SW480 (cell line): Measurements from ENCODE around the gene C16orf95.
"Not testable (repeated sequence)": the region's sequence is repeated elsewhere in the genome, so short reads cannot be mapped to it uniquely, and the experiment has no call there.

Experiments used
- DNase-seq: peaks from one replicate; pipeline ENCODE4 v3.0.0-alpha.2; 2016; ENCODE audit warnings: low spot score

The C16orf95 gene, protein sequence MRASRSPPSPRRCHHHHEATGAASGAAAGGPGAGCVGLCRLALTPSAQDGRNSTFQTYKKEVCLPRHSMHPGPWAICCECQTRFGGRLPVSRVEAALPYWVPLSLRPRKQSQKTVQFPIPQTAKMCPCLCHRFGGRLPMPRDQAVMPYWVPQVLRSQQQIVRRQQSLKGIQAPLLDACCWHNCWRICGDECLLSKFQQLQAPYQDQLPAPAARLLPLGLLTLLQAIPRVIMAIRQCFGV

DNA sequence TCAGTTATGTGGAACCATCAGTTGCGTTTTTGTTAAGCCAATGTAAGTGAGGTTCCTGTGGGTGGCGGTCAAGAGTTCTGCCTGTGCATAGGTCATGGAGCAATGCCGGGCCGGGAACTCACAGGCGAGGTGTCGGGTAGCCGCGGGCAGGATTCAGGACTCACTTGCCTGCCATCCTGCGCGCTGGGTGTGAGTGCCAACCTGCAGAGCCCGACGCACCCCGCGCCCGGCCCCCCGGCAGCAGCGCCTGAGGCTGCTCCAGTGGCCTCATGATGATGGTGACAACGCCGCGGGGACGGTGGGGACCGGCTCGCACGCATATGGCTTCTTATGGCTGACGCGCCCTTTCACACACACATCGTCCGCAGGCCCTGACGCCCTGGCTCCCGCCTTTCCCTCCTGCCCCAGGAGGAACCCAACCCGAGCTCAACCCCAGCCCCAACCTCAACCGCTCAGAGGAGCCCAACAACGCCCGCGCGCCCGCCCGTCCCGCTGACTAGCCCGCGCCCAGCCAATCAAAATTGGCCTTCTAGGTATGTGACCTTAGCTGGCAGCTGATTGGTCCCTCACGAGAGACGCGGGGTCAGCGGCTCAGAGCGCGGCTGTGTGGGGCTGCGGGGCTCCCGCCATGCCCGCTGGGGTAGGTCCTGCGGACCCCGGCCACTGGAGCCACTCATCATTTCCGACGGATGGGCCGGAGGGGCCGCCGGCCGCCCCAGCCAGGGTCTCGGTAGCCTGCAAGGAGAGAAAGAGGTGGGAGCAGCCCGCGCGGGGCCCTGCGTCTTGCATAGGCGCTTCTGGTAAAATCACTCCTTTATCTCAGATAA lies at the start of gene C16orf95:
Gene C16orf95 (minus strand): TSS at position 470 of the 827 bp plus-strand sequence. CDS start 150 bp downstream, at position 320.
- DNase-seq = peak; percentile 92

DNA sequence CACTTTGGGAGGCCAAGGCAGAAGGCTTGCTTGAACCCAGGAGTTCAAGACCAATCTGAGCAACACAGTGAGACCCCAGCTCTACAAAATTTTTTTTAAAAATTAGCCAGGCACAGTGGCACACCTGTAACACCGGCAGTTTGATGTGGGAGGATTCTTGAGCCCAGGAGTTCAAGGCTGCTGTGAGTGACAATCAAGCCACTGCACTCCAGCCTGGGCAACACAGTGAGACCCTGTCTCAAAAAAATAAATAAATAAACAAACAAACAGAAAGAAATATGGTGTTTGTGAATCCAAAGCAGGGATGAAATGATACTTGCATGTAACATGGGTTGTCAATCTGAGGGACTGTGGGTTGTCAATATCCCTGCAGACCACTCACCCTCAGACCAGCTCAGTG lies 49.7 kb upstream of the C16orf95 start:
- DNase-seq = no peak

DNA sequence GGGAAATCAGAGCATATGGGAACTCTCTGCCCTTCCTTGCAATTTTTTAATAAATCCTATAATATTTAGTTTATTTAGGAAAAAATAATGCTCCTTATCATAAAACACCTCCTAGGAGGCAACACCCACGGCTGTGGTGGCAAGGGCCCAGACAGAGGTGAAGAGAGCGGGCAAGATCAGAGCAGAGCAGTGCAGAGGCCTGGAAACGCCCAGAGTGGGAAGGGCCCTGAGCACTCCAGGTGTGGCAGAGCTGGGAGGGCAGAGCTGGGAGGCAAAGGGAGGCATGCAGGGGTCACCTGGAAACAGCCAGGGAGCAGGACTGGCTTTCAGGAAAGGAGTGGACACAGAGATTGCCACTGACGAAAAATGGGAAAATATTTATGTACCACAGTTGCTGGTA lies 49.1 kb upstream of the C16orf95 start:
- DNase-seq = no peak

DNA sequence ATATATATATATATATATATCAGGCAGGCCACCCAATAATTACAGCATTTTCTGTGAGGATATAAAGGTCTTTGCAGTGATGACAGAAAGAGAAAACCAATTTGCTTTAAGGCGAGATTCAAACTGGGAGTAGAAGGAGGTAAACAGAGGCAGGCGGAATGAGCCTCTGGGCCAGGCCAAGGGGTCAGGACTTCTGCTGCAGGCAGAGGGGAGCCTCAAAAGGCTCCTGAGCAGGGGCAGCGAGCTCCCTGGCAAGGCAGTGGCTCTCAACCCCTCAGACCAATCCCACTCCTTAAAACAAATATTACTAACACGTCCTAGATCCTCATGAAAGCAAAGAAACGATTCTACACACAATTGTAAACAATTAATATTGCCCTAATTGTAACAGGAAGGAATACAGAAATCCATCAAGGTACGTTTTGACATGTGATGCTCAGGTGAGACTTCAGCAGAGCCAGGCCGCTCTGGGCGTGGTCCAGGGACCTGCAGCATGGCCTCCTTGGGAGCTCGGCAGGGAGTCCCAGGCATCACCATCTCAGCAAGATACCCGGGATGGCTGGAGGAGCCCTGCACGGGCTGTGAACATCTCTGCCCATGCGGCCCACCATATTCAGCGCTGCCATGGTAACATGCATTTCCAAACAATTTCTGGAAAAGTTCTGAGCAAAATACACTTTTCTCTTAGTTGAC lies 48.0 kb upstream of the C16orf95 start:
- DNase-seq = no peak

DNA sequence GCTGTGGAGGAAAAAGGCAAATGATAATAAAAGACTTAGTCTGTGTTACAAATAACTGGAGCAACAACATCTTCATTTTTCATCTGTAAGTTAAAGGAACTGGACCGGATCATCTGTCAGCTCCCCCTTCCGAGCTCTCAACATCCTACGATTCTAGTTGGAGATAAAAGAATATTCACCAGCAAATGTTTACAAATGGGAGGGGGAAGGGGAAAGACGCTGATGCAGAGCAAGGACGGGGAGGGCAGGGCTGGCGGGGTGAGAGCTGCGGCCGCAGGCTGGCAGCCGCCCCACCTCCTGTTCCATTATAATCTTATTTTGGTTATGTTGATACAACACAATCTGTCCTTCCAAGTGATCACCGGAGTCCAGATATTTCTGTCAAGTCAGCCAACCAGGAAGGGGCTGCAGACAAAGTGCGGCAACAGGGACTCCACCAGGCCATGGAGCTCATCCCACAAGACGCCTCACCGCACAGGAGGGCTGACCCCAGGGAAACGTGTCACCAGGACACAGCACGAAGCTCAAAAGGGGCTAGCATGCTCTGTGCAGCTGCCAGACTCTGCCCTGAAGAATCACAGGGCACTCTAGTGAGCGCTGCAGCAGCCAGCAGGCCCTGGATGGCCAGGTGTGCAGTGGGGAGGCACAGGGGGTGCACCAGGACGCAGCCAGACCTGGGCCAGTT lies 46.7 kb upstream of the C16orf95 start:
- no peak for DNase-seq

DNA sequence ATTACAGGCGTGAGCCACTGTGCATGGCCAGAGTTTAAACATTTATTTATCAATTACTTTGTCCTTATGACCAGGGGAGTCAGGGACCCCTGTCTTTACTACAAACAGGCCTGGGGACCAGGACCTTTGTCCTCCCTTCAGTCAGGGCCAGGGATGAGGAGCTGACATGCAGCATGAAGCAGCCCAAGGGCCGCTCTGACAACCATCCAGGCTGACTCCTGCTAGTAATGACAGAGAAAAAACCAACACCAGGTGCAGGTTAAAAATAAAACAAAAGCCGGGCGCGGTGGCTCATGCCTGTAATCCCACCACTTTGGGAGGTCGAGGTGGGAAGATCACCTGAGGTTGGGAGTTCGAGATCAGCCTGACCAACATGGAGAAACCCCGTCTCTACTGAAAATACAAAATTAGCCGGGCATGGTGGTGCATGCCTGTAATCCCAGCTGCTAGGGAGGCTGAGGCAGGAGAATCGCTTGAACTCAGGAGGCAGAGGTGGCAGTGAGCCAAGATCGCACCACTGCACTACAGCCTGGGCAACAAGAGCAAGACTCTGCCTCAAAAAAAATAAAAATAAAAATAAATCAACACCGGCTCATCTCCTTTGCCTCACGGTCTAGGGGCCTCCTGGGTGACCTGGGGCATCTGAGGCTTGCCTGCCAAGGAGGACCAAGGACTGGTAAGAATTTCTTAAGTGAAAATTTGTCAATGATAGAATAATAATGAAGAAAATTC lies 45.8 kb upstream of the C16orf95 start:
- not testable (repeated sequence) for DNase-seq

DNA sequence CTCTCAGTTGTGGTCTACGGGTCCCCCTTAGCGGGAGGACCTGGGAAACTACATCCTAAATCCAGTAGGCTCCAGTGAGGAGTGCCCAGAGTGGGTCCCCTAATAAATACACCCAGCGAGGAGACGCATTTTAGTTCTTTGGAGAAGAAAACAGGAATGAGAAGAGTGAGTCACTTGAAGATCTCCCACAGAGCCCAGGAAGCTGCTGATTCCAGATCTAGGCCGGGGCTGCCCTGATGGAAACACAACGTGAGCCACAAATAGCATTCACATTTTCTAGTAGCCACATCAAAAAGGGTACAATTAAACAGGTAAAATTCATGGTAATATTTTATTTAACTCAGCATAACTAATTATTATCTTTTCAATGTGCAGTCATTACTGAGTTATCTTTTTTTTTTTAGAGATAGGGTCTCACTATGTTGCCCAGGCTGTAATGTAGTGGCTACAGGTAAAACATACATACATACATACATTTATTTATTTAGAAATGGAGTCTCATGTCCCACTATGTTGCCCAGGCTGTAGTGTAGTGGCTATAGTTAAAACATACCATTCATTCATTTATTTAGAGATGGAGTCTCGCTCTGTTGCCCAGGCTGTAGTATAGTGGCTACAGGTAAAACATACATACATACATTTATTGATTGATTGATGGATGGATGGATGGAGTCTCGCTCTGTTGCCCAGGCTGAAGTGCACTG lies 44.9 kb upstream of the C16orf95 start:
- DNase-seq = no peak

DNA sequence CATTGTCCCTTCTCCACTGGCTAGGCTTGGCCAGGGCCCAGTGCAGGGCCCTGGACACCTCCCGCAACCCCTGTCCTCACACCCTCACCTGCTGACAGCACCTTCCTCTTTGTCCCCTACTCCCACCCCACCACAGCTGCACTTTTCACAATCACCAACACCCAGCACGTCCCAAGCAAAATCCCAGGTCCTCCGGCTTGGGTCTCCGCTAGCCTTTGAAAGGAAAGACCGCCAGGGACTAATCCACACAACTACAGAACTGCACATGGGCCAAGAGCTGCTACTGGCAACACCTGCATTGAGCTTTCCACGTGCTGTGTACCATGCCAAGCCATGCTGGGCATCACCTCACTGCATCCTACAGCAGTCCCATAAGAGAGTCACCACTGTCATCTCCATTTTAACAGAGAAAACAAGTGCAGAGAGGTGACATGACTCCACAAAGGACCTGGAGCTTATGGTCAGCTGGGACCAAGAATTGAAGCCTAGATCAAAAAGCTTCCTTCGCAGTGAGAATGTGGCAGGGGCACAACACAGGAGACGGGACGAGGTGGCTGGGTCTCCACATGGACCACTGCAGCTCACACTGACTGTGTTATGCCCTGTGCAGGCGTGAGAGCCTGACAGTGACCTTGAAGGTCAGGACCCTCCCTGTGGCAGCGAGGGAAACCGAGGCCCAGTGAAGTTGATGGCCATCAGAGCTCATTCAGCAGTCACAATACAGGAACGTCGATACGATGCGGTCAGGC lies 43.8 kb upstream of the C16orf95 start:
- DNase-seq = no peak

DNA sequence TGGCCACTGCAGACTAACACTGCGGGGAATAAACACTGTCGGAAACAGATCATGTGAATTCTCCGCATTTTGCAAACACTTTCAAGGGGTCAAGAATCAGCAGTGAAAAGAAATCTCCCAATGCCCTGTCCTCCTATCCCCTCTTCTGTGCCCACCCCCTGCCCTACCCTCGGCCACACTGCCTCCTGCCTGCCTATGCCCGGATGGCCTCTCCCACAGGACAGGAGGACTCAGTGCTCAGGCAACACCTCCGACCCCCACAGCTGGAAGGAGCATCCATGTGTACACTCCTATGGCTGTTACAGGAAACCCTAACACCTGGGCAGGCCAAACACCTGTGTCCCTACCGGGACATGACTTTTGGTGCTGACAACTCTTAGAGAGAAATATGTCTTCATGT lies 41.9 kb upstream of the C16orf95 start:
- no peak for DNase-seq

DNA sequence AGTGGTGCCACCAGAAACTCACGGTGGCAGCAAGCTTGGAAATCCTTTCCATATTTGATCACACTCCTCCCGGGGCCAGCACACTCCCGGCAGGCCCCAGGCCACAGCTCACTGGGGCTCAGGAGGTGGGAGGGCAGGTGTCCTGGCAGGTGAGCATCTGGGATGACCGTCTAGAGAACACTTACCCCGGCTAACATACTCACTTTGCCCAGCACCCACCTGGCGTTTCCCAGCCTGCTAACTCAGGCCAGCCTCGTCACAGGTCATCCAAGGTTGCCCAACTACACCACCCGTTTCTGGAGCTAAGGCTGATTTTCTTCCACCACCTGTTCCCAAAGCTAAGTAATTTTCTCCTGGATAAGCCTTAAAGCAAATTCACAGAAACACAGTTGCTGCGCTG lies 41.5 kb upstream of the C16orf95 start:
- DNase-seq = no peak

DNA sequence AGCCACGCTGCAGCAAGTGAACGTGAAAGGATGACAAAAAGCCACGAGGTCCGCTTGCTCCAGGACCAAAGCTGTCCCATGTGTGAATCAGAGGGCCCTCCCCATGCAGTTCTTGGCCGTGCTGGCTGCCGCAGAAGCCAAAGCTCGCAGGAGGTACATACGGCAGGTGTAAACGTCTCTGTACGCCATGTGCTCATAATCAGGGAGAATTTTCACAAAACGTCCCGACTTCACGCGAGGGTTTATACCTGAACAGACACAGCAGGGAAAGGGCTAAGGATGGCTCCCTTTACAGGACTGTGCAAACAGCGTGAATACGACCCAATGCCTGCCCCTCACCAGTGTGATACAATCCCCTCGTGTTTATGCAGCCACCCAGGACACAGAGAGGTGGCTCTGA lies 41.1 kb upstream of the C16orf95 start:
- no peak for DNase-seq

DNA sequence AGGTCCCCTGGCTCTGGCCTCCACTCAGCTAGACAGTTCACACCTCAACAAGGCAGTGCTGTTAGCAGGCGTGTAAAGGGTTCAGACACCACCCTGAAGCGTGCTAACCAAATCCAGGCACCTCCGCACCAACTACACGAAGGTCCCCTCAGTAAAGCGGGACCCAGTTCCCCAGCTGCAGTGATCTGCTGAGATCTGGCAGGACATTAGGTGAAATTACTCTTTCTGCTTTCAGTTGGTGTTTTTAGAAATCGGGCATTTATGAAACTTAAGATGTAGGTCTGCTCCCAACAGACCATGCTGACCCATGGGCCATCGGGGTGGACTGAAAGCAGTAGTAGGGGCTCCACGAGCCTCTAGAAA lies 39.3 kb upstream of the C16orf95 start:
- no peak for DNase-seq

DNA sequence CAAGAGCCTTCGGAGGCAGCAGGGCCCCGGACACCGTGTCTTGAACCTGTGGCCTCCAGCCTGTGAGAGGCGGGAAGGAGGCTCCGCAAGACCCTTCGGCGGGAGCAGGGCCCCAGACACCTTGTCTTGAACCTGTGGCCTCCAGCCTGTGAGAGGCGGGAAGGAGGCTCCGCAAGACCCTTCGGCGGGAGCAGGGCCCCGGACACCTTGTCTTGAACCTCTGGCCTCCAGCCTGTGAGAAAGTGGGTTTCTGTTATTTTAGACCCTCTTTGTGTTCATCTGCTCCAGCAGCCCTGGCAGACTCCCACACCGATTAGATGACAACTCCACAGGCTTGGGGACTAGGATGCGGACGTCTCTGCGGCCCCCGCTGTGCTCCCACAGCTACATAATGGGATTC lies 36.4 kb upstream of the C16orf95 start:
- DNase-seq = no peak

DNA sequence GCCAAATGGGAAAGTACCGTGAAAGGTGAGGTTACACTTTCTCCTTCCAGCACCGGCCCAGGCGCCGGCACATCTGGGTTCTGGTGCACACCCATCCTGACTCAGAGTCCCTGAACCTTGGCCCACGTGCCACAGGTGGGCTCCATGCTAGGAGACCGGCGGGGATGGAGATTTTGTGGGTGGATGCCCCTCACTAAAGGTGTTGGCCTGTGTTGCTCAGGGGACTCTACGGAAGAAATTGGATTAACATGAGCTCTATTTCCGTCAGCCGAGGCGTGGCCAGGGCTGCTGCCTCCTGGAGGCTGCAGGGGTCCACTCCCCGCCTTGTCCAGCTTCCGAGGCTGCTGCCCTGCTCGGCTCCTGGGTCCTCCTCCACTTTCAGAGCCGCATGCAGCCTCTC lies 35.6 kb upstream of the C16orf95 start:
- DNase-seq = no peak

DNA sequence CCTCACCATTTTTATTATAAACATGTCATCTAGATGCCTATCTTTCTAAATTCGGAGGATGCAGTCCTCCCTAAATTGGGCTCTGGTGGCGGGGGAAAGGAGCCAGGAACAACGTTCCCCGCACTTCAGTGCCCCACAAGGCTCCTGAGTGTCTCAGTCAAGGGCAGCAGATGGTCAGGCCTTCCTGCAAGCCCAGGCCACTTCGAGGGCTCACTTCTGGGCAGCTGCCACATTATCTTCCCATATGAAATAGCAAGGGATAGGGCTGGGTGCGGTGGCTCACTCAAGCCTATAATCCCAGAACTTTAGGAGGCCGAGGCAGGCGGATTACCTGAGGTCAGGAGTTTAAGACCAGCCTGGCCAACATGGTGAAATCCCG lies 34.1 kb upstream of the C16orf95 start:
- no peak for DNase-seq

DNA sequence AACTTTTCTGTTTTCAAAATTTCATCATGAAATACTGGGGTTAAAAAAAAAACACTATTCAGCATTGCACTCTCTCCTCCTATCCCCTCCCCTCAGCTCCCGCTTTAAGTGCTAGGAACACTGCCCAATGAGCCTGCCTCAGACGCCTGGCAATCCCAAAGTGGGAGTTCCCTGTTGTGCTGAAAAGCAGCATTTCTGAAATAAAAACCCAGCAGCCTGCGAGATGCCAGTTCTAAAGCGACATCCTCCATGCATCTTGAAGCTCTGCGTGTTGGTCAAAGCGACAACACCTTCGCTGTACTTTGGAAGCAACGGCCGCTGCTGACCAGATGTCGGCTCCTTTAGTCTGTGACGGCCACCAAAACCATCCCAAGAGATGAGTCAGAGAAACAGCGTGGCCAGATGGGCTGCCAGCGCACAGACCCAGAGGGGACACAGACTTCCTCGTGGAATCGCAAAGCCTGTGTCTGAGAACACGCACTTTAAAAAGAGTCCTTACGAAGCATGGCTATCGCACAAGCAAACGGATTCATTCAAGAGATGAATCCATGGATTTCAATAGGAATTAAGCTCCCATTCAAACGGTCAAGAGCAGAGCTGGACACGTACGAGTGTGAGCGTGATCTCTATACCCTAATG lies 33.6 kb upstream of the C16orf95 start:
- DNase-seq = no peak

DNA sequence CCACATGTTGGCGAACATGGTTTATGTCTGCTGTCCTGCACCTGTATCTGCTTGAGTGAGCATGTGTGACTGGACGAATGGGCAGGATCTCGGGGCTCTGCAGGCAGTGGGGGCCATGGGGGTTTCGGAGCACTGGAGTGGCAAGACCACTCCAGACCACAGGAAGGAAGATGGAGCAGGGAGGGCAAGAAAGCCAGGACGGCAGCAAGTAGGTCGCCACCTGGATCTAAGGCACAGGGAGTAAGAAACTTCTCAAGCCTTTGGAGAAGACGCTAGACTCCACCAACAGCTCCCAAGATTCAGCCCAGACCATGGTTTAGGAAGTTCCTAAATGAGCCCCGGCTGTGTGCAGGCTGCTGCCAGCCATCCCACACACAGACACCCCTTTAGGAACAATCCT lies 32.8 kb upstream of the C16orf95 start:
- no peak for DNase-seq

DNA sequence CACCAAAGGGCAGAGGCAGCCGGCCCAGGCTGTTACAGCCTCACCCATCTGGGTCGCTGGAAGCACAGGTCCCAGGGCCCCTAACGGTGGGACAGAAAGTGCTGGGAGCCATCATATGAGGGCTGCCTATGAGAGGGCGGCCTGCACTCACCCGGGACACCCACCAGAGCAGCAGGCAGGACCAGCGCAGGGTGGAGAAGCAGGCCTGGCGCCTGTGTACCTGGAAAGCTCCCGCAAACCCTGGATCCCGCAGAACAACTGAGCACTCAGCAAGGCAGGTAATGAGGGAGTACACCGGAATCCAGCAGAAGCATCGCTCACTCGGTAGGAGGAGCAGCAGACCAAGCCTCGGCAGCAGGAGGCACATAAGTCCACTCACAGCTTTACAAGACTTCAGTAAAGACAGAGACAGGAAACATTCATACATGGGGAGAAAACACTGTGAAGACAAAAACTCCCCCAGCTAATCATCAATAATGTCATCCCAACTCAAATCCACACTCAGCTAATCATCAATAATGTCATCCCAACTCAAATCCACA lies 31.5 kb upstream of the C16orf95 start:
- no peak for DNase-seq

DNA sequence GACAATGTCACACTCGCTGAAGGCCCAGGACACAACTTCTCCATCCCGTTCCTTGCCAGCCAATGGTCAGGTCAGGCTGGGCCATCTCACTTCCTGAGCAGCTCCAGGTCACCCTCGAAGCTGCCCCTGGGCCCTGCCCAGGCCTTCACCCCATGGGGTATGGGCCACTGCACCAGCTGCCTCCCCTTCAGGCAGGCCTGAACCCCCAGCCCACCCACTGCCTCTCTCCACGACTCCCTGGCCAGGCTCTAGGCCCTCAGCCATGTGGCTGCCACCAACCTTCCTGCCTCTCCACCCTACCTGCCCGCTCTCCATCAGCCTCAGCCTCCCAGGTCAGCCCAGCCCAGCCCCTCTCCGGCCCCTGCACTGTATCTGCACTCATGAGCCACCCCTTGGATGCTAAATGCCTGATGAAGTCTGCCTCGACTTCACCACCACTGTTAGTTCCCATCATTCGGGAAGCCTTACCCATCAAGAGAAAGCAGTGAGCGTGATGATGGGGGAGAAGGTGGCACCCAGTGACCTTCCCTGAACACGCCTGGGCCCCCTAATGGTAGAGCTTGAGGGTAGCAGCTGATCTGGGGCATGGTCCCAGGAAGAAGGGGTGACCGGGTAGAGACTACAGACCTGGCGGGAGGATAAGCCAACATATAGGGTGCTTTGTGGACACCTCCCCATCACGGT lies 30.9 kb upstream of the C16orf95 start:
- no peak for DNase-seq
